NCI-H2196 treated with DMSO at 0.1 percent for 48 hours (cell line): ENCODE measurements around the gene ZNF440.

Experiments
- DNase-seq: peaks from one replicate; lab custom pipeline; 2025; ENCODE audit not compliant: unreplicated experiment; lab: John Stamatoyannopoulos, UW

ZNF440 gene

GRCh38 chr19:11882606-11883005 lies 68.5 kb downstream of the ZNF440 start:
- DNase-seq, result no peak
